CD4-positive, CD25-positive, alpha-beta regulatory T cell (primary cell): Measurements from ENCODE around the gene AHNAK2. TPM values are rescaled to one million over a fixed set of nuclear protein-coding genes. Genes with fewer than 3 reads are reported as not detected.
"Not testable (repeated sequence)": the region's sequence is repeated elsewhere in the genome, so short reads cannot be mapped to it uniquely, and the experiment has no call there.

Experiments
- ATAC-seq, 2 donors: fragments of 150-1000 bp; cut with Tn5 transposase; one replicate each; pipeline ENCODE4 v1.10.0; 2021; ENCODE audit warnings: low read depth in 2 of 2, moderate number of reproducible peaks in 2 of 2, moderate library complexity in 1 of 2
- DNase-seq, 3 donors: peaks; one replicate each; pipeline versions ENCODE4 v3.0.0 to v3.0.0-alpha.2; 2012 to 2022; ENCODE audit warnings: mixed read lengths in 1 of 3
- H3K27ac ChIP-seq: one replicate; pipeline ENCODE4 v1.7.0; 2013; ENCODE audit warnings: mild to moderate bottlenecking, low read length; ENCODE audit not compliant: insufficient read depth, poor library complexity, severe bottlenecking
- H3K27me3 ChIP-seq: one replicate; pipeline ENCODE4 v1.7.0; 2013; ENCODE audit warnings: low read length; ENCODE audit not compliant: control insufficient read depth, insufficient read depth
- H3K36me3 ChIP-seq: one replicate; pipeline ENCODE4 v1.7.0; 2013; ENCODE audit warnings: mild to moderate bottlenecking, low read length, moderate library complexity; ENCODE audit not compliant: control insufficient read depth, insufficient read depth
- H3K4me1 ChIP-seq: 2 replicates; pipeline ENCODE4 v1.7.0; 2013; ENCODE audit warnings: mild to moderate bottlenecking, low read length; ENCODE audit not compliant: insufficient read depth, control insufficient read depth, poor library complexity, severe bottlenecking
- H3K4me3 ChIP-seq: one replicate; pipeline ENCODE4 v1.7.0; 2013; ENCODE audit warnings: low read depth, mild to moderate bottlenecking, low read length, moderate library complexity
- H3K9me3 ChIP-seq, 2 experiments: 1 replicate in 1 of 2; 2 replicates in 1 of 2; pipeline ENCODE4 v1.7.0; 2013; ENCODE audit warnings: low read length in 2 of 2, mild to moderate bottlenecking in 1 of 2, moderate library complexity in 1 of 2; ENCODE audit not compliant: control insufficient read depth in 2 of 2
- H3K27ac Mint-ChIP-seq, 3 donors: one replicate each; pipeline ENCODE4 v1.8.0; 2020 to 2022; ENCODE audit warnings: mild to moderate bottlenecking in 3 of 3, mixed read lengths in 3 of 3, moderate library complexity in 2 of 3
- H3K27me3 Mint-ChIP-seq: one replicate; pipeline ENCODE4 v1.8.0; 2022; ENCODE audit warnings: mild to moderate bottlenecking, mixed read lengths
- H3K36me3 Mint-ChIP-seq: one replicate; pipeline ENCODE4 v1.8.0; 2020; ENCODE audit warnings: mixed read lengths
- H3K4me1 Mint-ChIP-seq, 4 donors: one replicate each; pipeline ENCODE4 v1.8.0; 2020 to 2022; ENCODE audit warnings: mixed read lengths in 4 of 4, mild to moderate bottlenecking in 1 of 4
- H3K4me3 Mint-ChIP-seq, 4 donors: one replicate each; pipeline ENCODE4 v1.8.0; 2020 to 2022; ENCODE audit warnings: mild to moderate bottlenecking in 4 of 4, mixed read lengths in 4 of 4, moderate library complexity in 3 of 4
- H3K9me3 Mint-ChIP-seq, 7 donors: one replicate each; pipeline ENCODE4 v1.8.0; 2020 to 2022; ENCODE audit warnings: mixed read lengths in 7 of 7, mild to moderate bottlenecking in 3 of 7, moderate library complexity in 2 of 7
- polyA plus RNA-seq, 4 donors: library from polyadenylated mRNA; unstranded; fragments of 300-500 nt; fragmentation: Illumina TruSeq; gene quantifications; one replicate each; pipeline ENCODE4 v1.2.3, GENCODE V29; 2021
- total RNA-seq: library from RNA; stranded (reverse); gene quantifications from one replicate; pipeline ENCODE4 v1.2.3, GENCODE V29; 2022

The AHNAK2 gene
- total RNA-seq (not detected), polyA plus RNA-seq (not detected)

- peaks cover 0 to 4% (median 0%) of the 10 kb centered on the region in 7 donors for H3K9me3 Mint-ChIP-seq
- H3K4me1 Mint-ChIP-seq = peaks cover 0 to 12% (median 7%) of the 10 kb centered on the region in 4 donors
- peaks cover 15% of the 10 kb centered on the region for H3K4me1 ChIP-seq
- ATAC-seq = peak in 1 of 2 donors; percentile 29
- H3K27me3 ChIP-seq = no peaks in the 10 kb centered on the region
- DNase-seq = peak; percentile 29 to 43 (median 38)
- H3K36me3 ChIP-seq = no peaks in the 10 kb centered on the region
- peaks cover 34% of the 10 kb centered on the region for H3K27me3 Mint-ChIP-seq
- no peaks in the 10 kb centered on the region for H3K9me3 ChIP-seq
- H3K27ac Mint-ChIP-seq = no peak within 1 kb of the TSS
- H3K4me3 Mint-ChIP-seq = peak within 1 kb of the TSS; percentile 75 to 78 (median 76)
- H3K4me3 ChIP-seq = no peak within 1 kb of the TSS
- no peak within 1 kb of the TSS for H3K27ac ChIP-seq
- no peaks in the 10 kb centered on the region for H3K36me3 Mint-ChIP-seq
These were observed at the start of gene AHNAK2 for GRCh38 chr14:104977681-104978653. TSS of gene AHNAK2 (minus strand) at chr14:104978374. CDS start at chr14:104978237, 137 bp downstream.

DNA sequence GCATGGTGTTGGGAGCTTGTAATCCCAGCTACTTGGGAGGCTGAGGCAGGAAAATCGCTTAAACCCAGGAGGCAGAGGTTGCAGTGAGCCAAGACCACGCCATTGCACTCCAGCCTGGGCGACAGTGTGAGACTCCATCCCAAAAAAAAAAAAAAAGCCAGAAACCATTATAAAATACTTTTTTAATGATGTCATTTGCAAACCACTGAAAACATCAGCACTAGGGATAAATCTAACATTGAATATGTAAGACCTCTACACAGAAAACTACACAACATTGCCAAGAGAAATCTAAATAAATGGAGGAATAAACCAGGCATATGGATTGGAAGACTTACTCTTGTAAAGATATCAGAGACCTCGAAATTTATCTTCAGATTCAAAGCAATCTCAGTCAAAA lies 49.5 kb upstream of the AHNAK2 start:
- not testable (repeated sequence) for H3K27ac Mint-ChIP-seq, H3K27me3 ChIP-seq, ATAC-seq, H3K9me3 Mint-ChIP-seq, H3K36me3 Mint-ChIP-seq, H3K27ac ChIP-seq, H3K9me3 ChIP-seq, H3K36me3 ChIP-seq, H3K4me3 ChIP-seq, DNase-seq, H3K27me3 Mint-ChIP-seq
- H3K4me1 Mint-ChIP-seq = peaks cover 11 to 44% (median 28%) of the 10 kb centered on the region in 4 donors
- peak overlapping the region in 1 of 4 donors; percentile 31 for H3K4me3 Mint-ChIP-seq
- H3K4me1 ChIP-seq = peaks cover 19% of the 10 kb centered on the region

GRCh38 chr14:105026802-105027563 lies 48.8 kb upstream of the AHNAK2 start:
- H3K9me3 Mint-ChIP-seq = peaks cover 0 to 3% (median 0%) of the 10 kb centered on the region in 7 donors
- H3K4me1 ChIP-seq = peaks cover 19% of the 10 kb centered on the region
- ATAC-seq (no peak), DNase-seq (no peak)
- H3K4me3 Mint-ChIP-seq = peak overlapping the region in 2 of 4 donors; percentile 31 to 71
- no peaks in the 10 kb centered on the region for H3K36me3 ChIP-seq
- no peak overlapping the region for H3K4me3 ChIP-seq
- peaks cover 11 to 42% (median 29%) of the 10 kb centered on the region in 4 donors for H3K4me1 Mint-ChIP-seq
- no peaks in the 10 kb centered on the region for H3K27me3 Mint-ChIP-seq
- H3K27me3 ChIP-seq = no peaks in the 10 kb centered on the region
- peak overlapping the region in 2 of 3 donors; percentile 46 to 52 for H3K27ac Mint-ChIP-seq
- H3K27ac ChIP-seq = peak overlapping the region; percentile 47
- no peaks in the 10 kb centered on the region for H3K9me3 ChIP-seq
- H3K36me3 Mint-ChIP-seq = peaks cover 6% of the 10 kb centered on the region

DNA sequence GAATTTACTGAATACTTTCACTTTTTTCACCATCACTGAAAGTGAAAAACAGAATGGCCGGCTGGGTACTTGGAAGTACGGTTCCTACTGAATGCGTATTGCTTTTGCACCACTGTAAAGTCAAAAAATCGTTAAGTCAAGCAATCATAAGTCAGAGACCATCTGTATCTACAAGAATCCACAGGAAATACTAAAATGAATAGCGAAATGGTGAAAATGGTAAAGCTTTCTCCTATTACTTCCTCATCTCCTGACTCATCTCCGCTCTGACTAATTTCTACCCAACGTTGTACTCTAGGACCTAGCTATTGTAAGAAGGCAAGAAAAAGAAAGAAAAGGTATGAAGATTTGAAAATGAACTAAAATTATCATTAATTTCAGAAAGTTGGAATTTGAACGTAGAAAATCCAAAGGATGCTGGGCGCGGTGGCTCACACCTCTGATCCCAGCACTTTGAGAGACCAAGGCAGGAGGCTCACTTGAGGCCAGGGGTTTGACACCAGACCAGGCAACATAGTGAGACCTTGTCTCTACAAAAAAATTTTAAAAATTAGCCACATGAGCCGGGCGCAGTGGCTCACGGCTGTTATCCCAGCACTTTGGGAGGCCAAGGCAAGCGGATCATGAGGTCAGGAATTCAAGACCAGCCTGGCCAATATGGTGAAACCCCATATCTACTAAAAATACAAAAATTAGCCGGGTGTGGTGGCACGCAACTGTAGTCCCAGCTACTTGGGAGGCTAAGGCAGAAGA lies 48.0 kb upstream of the AHNAK2 start:
- Histone ChIP-seq H3K4me3 (peak overlapping the region; percentile 66), H3K27ac (peak overlapping the region; percentile 47), H3K9me3 (no peaks in the 10 kb centered on the region), H3K36me3 (no peaks in the 10 kb centered on the region), H3K27me3 (no peaks in the 10 kb centered on the region), H3K4me1 (peaks cover 25% of the 10 kb centered on the region)
- H3K4me1 Mint-ChIP-seq = peaks cover 16 to 50% (median 36%) of the 10 kb centered on the region in 4 donors
- peaks cover 6% of the 10 kb centered on the region for H3K27me3 Mint-ChIP-seq
- peak overlapping the region in 1 of 3 donors; percentile 72 for H3K27ac Mint-ChIP-seq
- ATAC-seq (peak in 1 of 2 donors; percentile 20), DNase-seq (peak in 1 of 3 donors; percentile 67)
- H3K9me3 Mint-ChIP-seq = peaks cover 0 to 3% (median 0%) of the 10 kb centered on the region in 7 donors
- peak overlapping the region; percentile 2 to 86 (median 42) for H3K4me3 Mint-ChIP-seq
- peaks cover 6% of the 10 kb centered on the region for H3K36me3 Mint-ChIP-seq

- DNase-seq (no peak), ATAC-seq (no peak)
- Mint-ChIP-seq H3K36me3 (peaks cover 6% of the 10 kb centered on the region), H3K27me3 (peaks cover 6% of the 10 kb centered on the region), H3K9me3 (peaks cover 0 to 3% (median 0%) of the 10 kb centered on the region in 7 donors), H3K4me3 (peak overlapping the region in 2 of 4 donors; percentile 36 to 86), H3K27ac (no peak overlapping the region), H3K4me1 (peaks cover 16 to 48% (median 34%) of the 10 kb centered on the region in 4 donors)
- no peaks in the 10 kb centered on the region for H3K9me3 ChIP-seq
- peaks cover 25% of the 10 kb centered on the region for H3K4me1 ChIP-seq
- H3K27me3 ChIP-seq = no peaks in the 10 kb centered on the region
- H3K4me3 ChIP-seq = peak overlapping the region; percentile 66
- no peaks in the 10 kb centered on the region for H3K36me3 ChIP-seq
- H3K27ac ChIP-seq = no peak overlapping the region
These were observed 47.3 kb upstream of the AHNAK2 start for GRCh38 chr14:105025429-105025828.

DNA sequence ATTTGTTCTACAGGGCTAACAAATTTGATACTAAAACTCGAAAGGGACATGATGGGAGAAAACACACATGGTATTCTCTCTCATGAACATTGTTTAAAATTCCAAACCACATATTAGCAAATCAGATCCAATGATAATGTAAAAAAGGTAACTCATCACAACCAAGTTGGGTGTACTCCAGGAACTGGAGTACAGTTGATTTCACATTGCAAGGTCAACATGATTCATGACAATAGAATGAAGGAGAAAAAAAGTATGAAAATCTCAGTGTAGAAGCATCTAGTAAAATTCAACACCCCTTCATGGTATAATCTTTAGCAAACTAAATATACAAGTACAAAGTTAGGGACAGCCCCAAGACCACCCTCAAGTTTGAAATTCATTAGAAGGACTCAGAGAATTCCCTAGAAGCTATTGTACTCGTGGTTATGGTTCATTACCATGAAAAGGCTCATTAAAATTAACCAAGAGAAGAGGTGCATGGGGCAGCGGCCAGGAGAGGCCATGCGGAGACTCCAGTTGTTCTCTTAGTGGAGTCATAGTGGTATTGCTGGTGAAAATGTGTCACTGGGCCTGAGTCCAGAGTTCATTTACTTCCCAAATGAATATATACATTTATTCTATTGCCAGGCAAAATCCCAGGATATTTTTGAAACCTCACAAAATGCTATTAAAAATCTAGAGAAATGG lies 45.8 kb upstream of the AHNAK2 start:
- H3K4me3 ChIP-seq = no peak overlapping the region
- peak overlapping the region in 1 of 3 donors; percentile 18 for H3K27ac Mint-ChIP-seq
- no peaks in the 10 kb centered on the region for H3K27me3 ChIP-seq
- H3K36me3 Mint-ChIP-seq = peaks cover 6% of the 10 kb centered on the region
- no peak for DNase-seq
- no peak overlapping the region for H3K27ac ChIP-seq
- peak overlapping the region in 2 of 4 donors; percentile 59 to 86 for H3K4me3 Mint-ChIP-seq
- H3K4me1 Mint-ChIP-seq = peaks cover 19 to 57% (median 39%) of the 10 kb centered on the region in 4 donors
- peaks cover 0 to 3% (median 0%) of the 10 kb centered on the region in 7 donors for H3K9me3 Mint-ChIP-seq
- H3K27me3 Mint-ChIP-seq = peaks cover 6% of the 10 kb centered on the region
- H3K36me3 ChIP-seq = no peaks in the 10 kb centered on the region
- no peaks in the 10 kb centered on the region for H3K9me3 ChIP-seq
- ATAC-seq = no peak
- H3K4me1 ChIP-seq = peaks cover 38% of the 10 kb centered on the region
